DLD1 (cell line): ENCODE results near the gene HDAC9.

ENCODE experiments used
- in situ Hi-C: cut with HindIII; loops from 2 replicates; pipeline ENCODE4 v1.10.0; 2017; ENCODE audit warnings: low sequenced_read_pairs

HDAC9 gene

GRCh38 chr7:18577096-18577771, 81.7 kb downstream of the HDAC9 start:
- in situ Hi-C loops: no loop called here

DNA sequence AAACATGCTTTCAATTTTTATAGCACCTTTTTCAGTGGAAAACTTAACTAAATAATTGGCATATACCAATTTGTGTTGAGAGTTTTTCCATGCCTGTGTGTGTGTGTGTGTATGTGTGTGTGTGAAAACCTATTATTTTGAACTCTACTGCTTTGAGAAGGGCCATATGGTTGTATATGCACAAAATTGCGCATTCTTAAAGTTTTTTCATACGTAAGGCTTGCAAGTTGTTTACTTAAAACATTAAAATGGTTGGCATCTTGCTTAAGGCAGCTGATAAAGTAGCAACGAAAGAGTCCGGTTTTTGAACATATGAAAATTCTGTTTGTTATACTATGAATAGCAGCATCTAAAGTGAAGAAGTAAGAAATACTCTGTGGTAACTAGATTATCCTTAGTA, 84.1 kb downstream of the HDAC9 start:
- in situ Hi-C loops: no loop called here

- in situ Hi-C loops: no loop called here
These were observed 85.4 kb downstream of the HDAC9 start for GRCh38 chr7:18580950-18581349.

- in situ Hi-C loops: no loop called here
These were observed 87.8 kb downstream of the HDAC9 start for GRCh38 chr7:18583305-18583704.

GRCh38 chr7:18590241-18590640, 94.7 kb downstream of the HDAC9 start:
- in situ Hi-C loops: no loop called here

GRCh38 chr7:18590744-18591340, 95.3 kb downstream of the HDAC9 start:
- in situ Hi-C loops: no loop called here

GRCh38 chr7:18593602-18594279, 98.2 kb downstream of the HDAC9 start:
- in situ Hi-C loops: no loop called here

DNA sequence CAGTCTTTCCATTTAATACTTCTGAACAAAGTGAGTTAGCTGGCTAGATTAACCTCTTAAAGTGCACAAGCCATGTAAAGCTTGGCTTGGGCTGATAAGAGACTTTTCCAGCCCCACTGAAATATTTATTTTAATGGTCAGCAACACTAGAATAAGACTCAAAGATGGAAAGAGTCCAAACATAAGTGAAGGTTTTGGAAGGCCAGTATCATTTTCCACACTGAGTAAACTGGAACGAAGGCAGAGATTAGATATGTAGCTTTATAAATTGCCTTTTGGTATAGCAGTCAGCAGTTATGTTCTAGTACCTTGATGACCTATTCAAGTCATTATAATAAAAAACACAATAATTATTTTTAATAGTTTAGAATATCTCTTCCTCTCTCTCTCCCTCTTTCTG, 102.2 kb downstream of the HDAC9 start:
- in situ Hi-C loops: no loop called here

GRCh38 chr7:18607025-18607424, 111.5 kb downstream of the HDAC9 start:
- in situ Hi-C loops: no loop called here

GRCh38 chr7:18610331-18610948, 114.9 kb downstream of the HDAC9 start:
- in situ Hi-C loops: no loop called here

GRCh38 chr7:18614841-18615240, 119.3 kb downstream of the HDAC9 start:
- in situ Hi-C loops: no loop called here

- in situ Hi-C loops: no loop called here
These were observed 123.8 kb downstream of the HDAC9 start for GRCh38 chr7:18619311-18619710.

DNA sequence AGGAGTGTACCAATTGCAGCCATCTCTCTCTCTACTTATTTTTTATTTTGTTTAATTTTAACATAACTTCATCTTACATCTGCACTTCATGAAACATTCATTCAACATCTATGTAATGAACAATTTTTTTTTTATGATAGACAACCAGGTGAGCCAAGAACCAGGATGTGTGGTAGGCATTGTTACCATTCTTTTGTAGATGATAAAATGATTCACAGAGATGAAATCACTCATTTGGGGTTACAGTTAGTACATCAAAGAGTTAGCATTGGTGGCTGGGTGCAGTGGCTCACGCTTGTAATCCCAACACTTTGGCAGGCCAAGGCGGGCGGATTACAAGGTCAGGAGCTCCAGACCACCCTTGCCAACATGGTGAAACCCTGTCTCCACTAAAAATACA, 127.8 kb downstream of the HDAC9 start:
- in situ Hi-C loops: no loop called here

- in situ Hi-C loops: no loop called here
These were observed 128.9 kb downstream of the HDAC9 start for GRCh38 chr7:18624459-18624858.

- in situ Hi-C loops: no loop called here
These were observed 130.5 kb downstream of the HDAC9 start for GRCh38 chr7:18626086-18626485.

DNA sequence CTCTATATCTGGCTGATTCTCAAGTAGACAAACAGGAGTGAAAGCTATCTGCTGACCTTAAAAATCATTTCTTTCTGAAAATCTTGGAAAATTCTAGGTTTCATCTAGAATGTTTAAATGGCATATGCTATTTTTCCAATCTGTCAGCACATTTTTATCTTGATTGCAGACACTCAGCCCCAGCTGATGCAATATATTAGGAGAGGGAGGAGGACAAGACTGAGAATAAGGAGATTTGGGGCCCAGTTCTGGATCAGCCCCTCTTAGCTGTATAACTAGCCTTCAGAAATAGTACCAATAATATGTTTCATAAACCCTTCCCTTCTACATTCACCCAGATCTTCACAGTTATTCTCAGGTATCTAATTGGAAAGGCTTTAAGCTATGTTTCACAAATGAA, 131.2 kb downstream of the HDAC9 start:
- in situ Hi-C loops: no loop called here

DNA sequence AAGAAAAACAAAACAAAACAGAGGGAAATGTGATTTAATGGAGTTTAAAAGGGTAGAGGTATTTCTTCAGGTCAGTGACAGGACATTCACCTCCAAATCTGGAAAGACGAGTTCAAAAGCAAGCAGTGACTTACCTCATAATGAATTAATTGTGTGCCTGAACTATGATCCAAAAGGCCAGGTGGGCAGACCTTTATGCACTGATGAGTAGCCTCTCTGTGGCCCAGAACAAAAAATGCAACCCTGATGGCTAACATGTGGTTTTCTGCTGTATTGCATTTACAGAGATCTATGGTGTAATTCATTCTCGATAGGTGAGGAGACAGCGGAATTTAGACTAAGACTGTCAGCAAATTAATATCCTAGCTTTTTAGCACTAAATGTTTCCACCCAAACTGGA, 142.0 kb downstream of the HDAC9 start:
- in situ Hi-C loops: no loop called here

DNA sequence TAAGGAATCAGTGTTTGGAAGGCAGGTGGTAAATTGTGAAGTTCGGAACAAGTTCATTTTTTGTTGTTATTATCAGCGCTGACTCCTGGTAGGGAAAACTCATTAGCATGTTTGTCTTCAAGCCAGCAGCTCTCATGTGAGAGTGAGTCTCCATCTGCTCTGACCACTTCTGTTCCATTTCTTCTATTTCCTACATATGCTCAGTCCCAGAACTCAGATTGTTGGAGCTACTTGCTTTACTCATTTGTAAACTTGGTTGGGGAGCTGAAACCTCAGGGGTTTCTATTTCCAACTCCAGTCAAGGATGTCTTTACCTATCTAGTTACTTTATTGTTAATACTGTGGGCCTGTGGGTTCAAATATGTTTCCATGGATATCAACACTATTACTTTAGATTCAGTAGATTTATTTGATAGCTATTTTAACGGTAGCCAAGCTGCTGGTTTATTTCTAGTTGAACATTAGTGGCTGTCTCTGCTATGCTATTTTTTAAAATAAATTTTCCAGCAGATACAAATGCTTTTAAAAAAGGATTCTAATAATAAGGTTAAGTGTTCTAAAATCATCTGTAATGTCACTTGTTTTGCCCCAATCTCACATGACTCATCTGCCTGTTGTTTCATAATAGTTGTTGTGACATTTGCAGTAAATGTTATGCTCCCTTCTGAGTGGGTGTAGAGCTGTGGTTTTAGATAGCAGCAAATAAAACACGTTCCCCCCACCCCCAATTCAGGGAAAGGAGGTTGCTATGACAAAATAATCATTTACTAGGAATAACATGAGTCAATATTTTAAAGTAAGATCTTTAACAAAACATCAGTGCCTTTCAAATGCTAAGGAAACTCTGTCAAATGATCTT, 143.3 kb downstream of the HDAC9 start:
- in situ Hi-C loops: no loop called here

DNA sequence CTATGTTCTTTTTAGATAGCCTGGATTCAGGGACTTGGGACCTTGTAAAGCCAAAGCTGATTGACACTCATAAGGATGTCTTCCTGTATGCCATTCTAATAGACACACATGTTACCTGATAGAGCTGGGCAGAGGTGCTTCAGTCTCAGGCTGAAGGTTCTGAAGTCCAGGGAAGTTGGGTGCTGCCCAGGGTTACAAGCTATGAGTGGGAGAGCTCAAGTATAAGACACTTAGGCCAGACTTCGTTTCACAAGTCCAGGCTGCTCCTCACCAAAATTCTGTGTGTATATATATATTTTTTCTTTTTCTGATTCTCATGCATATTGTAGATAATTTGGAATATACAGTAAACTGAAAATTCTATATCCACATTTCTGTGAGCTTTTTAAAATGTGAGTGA, 144.2 kb downstream of the HDAC9 start:
- in situ Hi-C loops: no loop called here

DNA sequence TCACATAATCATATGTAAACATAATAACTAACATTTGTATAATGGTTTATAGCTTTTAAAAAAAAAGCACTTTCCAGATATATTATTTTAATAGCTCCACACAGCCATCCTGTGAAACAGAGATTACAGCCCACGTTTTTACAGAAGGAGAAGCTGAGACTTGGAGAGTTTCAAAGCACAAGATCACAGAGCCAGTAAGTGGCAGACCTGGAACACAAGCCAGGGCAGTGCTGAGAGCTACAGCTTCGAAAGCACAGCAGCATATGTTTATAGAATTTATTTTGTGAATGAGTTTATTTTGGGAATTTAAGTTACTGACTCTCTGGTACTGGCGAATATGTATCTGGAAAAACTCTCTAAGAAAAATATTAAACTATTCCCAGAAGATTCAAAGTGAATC, 149.4 kb downstream of the HDAC9 start:
- in situ Hi-C loops: no loop called here

GRCh38 chr7:18647582-18647981, 152.0 kb downstream of the HDAC9 start:
- in situ Hi-C loops: no loop called here
